Measurements from ENCODE around the gene NBAS. TPM values are rescaled to one million over a fixed set of nuclear protein-coding genes. Genes with fewer than 3 reads are reported as not detected.
A peak's percentile ranks its signal among the peaks of the same experiment; 100 is the strongest.
"Not testable (repeated sequence)": the region's sequence is repeated elsewhere in the genome, so short reads cannot be mapped to it uniquely, and the experiment has no call there.

NBAS gene
- polyA plus RNA-seq, 2 of the 4 experiments (the other 2 are of a cell fraction), result 16.7 to 34.9 TPM

DNA sequence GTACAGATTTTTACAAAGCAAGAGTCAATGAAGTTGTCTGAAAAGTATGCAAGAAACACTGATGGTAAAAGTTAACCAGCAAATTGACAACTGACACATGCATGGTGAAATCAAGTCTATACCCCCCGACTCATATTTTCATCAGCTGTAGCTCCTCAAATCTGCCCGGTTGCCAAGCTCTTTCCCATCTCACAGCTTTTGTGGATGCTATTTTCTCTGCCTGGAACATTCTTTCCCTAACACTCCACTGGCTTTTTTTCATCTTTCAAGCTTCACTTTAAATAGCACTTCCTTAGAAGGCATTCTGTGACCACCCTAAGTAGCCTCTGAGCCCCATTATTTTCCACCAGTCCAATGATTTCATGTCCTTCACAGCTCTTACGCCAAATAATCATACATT is 18.1 kb downstream of the NBAS start:
- H3K4me1 ChIP-seq, result no peaks in the 10 kb centered on the region
- H3K4me3 ChIP-seq, result no peak overlapping the region
- ATAC-seq, result no peak
- POLR2A ChIA-PET, result no interaction called here
- H3K4me2 ChIP-seq, result no peak overlapping the region
- H3K27ac ChIP-seq, result no peak overlapping the region
- peak; percentile 23 for FAIRE-seq
- CTCF ChIA-PET, result no interaction called here
- no peaks in the 10 kb centered on the region for H3K9me3 ChIP-seq
- TF ChIP-seq TFCP2L1 (CRISPR knock-in tag; IDR thresholded peaks at IDR 0.05), result no peak
- TF ChIP-seq FOSL2 (IDR thresholded peaks at IDR 0.05), result no peak
- TF ChIP-seq FOSL2 (CRISPR knock-in tag; IDR thresholded peaks at IDR 0.05), result no peak
- no peak for TF ChIP-seq FOSB (CRISPR knock-in tag; IDR thresholded peaks at IDR 0.05)
- TF ChIP-seq, protein P1, sequence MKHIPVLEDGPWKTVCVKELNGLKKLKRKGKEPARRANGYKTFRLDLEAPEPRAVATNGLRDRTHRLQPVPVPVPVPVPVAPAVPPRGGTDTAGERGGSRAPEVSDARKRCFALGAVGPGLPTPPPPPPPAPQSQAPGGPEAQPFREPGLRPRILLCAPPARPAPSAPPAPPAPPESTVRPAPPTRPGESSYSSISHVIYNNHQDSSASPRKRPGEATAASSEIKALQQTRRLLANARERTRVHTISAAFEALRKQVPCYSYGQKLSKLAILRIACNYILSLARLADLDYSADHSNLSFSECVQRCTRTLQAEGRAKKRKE (CRISPR knock-in tag; IDR thresholded peaks at IDR 0.05; ENCODE audit: low read depth), result no peak
- no peak for TF ChIP-seq JUNB (IDR thresholded peaks at IDR 0.05)
- TF ChIP-seq BHLHE40 (IDR thresholded peaks at IDR 0.05; ENCODE audit: low read depth, low read length), result no peak
- TF ChIP-seq RARB (CRISPR knock-in tag; IDR thresholded peaks at IDR 0.05), result no peak
- no peak for TF ChIP-seq MAZ (IDR thresholded peaks at IDR 0.05; ENCODE audit: borderline replicate concordance, low read depth, low read length)
- TF ChIP-seq ESRRA (IDR thresholded peaks at IDR 0.05; ENCODE audit: borderline replicate concordance, low read length), result no peak
- TF ChIP-seq NR3C1 (IDR thresholded peaks at IDR 0.05), result no peak
- TF ChIP-seq EP300 (IDR thresholded peaks at IDR 0.05), result no peak
- no peak for TF ChIP-seq HOXB13 (CRISPR knock-in tag; IDR thresholded peaks at IDR 0.05; ENCODE audit: low read depth)
- TF ChIP-seq, protein P2, sequence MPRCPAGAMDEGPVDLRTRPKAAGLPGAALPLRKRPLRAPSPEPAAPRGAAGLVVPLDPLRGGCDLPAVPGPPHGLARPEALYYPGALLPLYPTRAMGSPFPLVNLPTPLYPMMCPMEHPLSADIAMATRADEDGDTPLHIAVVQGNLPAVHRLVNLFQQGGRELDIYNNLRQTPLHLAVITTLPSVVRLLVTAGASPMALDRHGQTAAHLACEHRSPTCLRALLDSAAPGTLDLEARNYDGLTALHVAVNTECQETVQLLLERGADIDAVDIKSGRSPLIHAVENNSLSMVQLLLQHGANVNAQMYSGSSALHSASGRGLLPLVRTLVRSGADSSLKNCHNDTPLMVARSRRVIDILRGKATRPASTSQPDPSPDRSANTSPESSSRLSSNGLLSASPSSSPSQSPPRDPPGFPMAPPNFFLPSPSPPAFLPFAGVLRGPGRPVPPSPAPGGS (IDR thresholded peaks at IDR 0.05), result no peak
- no peak for TF ChIP-seq EHMT2 (IDR thresholded peaks at IDR 0.05; ENCODE audit: low read depth)
- TF ChIP-seq HEYL (CRISPR knock-in tag; IDR thresholded peaks at IDR 0.05), result no peak
- no peak for TF ChIP-seq CHD4 (IDR thresholded peaks at IDR 0.05; ENCODE audit: borderline replicate concordance)
- no peak for TF ChIP-seq GATA3 (IDR thresholded peaks at IDR 0.05; ENCODE audit: borderline replicate concordance)
- DNase-seq (ENCODE audit: low read depth in 1 of 2, low spot score in 1 of 2), result no peak
- WGBS (ENCODE audit: missing lambda C conversion rate), result 93% methylated on average over 3 of the region's 3 CpGs

DNA sequence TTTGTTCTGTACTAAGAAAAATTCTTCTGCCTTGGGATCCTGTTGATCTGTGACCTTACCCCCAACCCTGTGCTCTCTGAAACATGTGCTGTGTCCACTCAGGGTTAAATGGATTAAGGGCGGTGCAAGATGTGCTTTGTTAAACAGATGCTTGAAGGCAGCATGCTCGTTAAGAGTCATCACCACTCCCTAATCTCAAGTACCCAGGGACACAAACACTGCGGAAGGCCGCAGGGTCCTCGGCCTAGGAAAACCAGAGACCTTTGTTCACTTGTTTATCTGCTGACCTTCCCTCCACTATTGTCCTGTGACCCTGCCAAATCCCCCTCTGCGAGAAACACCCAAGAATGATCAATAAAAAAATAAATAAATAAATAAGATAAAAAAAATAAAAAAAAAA is 18.9 kb downstream of the NBAS start:
- ATAC-seq; H3K9me3 ChIP-seq; H3K4me2 ChIP-seq; DNase-seq (ENCODE audit: low read depth in 1 of 2, low spot score in 1 of 2); H3K4me3 ChIP-seq; H3K27ac ChIP-seq; POLR2A ChIA-PET; CTCF ChIA-PET; H3K4me1 ChIP-seq; FAIRE-seq: not testable (repeated sequence)
- WGBS (ENCODE audit: missing lambda C conversion rate), result 57% methylated on average over 1 of the region's 6 CpGs

DNA sequence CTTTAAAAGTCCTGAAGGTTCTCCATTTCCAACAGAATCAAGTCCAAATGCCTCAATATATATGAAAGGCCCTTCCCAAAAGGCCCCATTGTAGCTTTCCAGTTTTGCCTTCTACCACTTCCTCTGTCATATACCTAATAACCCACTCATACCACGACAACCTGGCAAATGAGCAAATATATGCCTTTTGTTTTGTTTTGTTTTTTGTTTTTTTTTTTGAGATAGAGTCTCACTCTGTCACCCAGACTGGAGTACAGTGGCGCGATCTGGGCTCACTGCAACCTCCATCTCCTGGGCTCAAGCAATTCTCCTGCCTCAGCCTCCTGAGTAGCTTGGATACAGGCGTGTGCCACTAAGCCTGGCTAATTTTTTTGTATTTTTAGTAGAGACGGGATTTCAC is 20.6 kb downstream of the NBAS start:
- H3K4me3 ChIP-seq; DNase-seq (ENCODE audit: low read depth in 1 of 2, low spot score in 1 of 2); CTCF ChIA-PET; H3K27ac ChIP-seq; FAIRE-seq; ATAC-seq; H3K4me2 ChIP-seq; POLR2A ChIA-PET; H3K9me3 ChIP-seq; H3K4me1 ChIP-seq: not testable (repeated sequence)
- WGBS (ENCODE audit: missing lambda C conversion rate), result 76% methylated on average over 5 of the region's 5 CpGs

DNA sequence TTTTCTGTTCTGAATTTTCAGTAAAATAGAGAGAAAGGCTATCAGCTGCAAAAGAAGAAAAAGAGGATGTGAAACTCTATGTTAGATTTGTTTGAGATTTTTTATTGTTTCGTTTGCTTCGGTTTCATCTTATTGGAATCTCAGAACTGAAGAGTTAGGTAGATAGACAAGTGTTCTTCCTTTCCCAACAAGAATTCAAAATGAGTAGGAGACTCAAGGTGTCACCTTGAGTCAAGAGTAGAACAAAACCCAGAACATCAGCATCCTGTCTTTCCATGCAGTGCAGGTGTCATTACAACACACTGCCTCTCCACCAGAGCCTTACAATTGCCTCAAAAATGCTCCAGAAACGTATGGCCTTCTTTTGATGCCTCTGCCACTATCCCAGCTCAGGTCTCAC is 21.1 kb downstream of the NBAS start:
- no peak overlapping the region for H3K4me2 ChIP-seq
- H3K4me1 ChIP-seq, result no peaks in the 10 kb centered on the region
- ChIA-PET CTCF (no interaction called here), POLR2A (no interaction called here)
- no peak for TF ChIP-seq SREBF2 (IDR thresholded peaks at IDR 0.05)
- TF ChIP-seq MAFK (IDR thresholded peaks at IDR 0.05; ENCODE audit: partially characterized antibody), result no peak
- TF ChIP-seq ZC3H11A (IDR thresholded peaks at IDR 0.05), result no peak
- TF ChIP-seq, protein P3, sequence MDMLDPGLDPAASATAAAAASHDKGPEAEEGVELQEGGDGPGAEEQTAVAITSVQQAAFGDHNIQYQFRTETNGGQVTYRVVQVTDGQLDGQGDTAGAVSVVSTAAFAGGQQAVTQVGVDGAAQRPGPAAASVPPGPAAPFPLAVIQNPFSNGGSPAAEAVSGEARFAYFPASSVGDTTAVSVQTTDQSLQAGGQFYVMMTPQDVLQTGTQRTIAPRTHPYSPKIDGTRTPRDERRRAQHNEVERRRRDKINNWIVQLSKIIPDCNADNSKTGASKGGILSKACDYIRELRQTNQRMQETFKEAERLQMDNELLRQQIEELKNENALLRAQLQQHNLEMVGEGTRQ (IDR thresholded peaks at IDR 0.05), result no peak
- TF ChIP-seq MYC (IDR thresholded peaks at IDR 0.05; ENCODE audit: borderline replicate concordance, low read length), result no peak
- TF ChIP-seq, protein P4, sequence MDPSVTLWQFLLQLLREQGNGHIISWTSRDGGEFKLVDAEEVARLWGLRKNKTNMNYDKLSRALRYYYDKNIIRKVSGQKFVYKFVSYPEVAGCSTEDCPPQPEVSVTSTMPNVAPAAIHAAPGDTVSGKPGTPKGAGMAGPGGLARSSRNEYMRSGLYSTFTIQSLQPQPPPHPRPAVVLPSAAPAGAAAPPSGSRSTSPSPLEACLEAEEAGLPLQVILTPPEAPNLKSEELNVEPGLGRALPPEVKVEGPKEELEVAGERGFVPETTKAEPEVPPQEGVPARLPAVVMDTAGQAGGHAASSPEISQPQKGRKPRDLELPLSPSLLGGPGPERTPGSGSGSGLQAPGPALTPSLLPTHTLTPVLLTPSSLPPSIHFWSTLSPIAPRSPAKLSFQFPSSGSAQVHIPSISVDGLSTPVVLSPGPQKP (IDR thresholded peaks at IDR 0.05; ENCODE audit: low read depth, low read length), result no peak
- TF ChIP-seq TFCP2L1 (CRISPR knock-in tag; IDR thresholded peaks at IDR 0.05), result no peak
- no peak for TF ChIP-seq HOXB13 (CRISPR knock-in tag; IDR thresholded peaks at IDR 0.05; ENCODE audit: low read depth)
- no peak for TF ChIP-seq SMC3 (IDR thresholded peaks at IDR 0.05)
- H3K9me3 ChIP-seq, result no peaks in the 10 kb centered on the region
- ATAC-seq (no peak), DNase-seq (ENCODE audit: low read depth in 1 of 2, low spot score in 1 of 2) (no peak), FAIRE-seq (no peak)
- no peak overlapping the region for H3K27ac ChIP-seq
- no peak overlapping the region for H3K4me3 ChIP-seq
- WGBS (ENCODE audit: missing lambda C conversion rate), result 78% methylated on average over 3 of the region's 3 CpGs

Data from A549 (cell line).